Measurements from ENCODE around the gene FRS3. TPM values are rescaled to one million over a fixed set of nuclear protein-coding genes. Genes with fewer than 3 reads are reported as not detected.
A peak's percentile ranks its signal among the peaks of the same experiment; 100 is the strongest.

FRS3 gene
- total and polyA plus RNA-seq, 2 of the 13 experiments (the other 11 are each of a cell fraction or from before 2014, with no cell fraction given), result 3.0 to 7.4 TPM

GRCh38 chr6:41779788-41780550, at the start of gene FRS3 (continued):
- 0 out of 2 replicates have a peak, but pooled peaks have one; percentile 55 for TF ChIP-seq TMF1 (CRISPR knock-in tag; IDR thresholded peaks at IDR 0.05; ENCODE audit: low read depth)
- TF ChIP-seq MIER2 (CRISPR knock-in tag; IDR thresholded peaks at IDR 0.05), result no peak
- TF ChIP-seq ZNF205 (CRISPR knock-in tag; IDR thresholded peaks at IDR 0.05), result peak; percentile 92
- no peak for TF ChIP-seq ZNF710 (CRISPR knock-in tag; IDR thresholded peaks at IDR 0.05; ENCODE audit: borderline replicate concordance)
- TF ChIP-seq KLF15 (CRISPR knock-in tag; IDR thresholded peaks at IDR 0.05; ENCODE audit: borderline replicate concordance), result no peak
- no peak for TF ChIP-seq NFYB (CRISPR knock-in tag; IDR thresholded peaks at IDR 0.05)
- TF ChIP-seq ZNF547 (CRISPR knock-in tag; IDR thresholded peaks at IDR 0.05), result peak; percentile 90; the same call in 1 of the 2 replicates
- no peak for TF ChIP-seq ZNF746 (CRISPR knock-in tag; IDR thresholded peaks at IDR 0.05)
- TF ChIP-seq JUN (CRISPR knock-in tag; IDR thresholded peaks at IDR 0.05), result peak; percentile 18; the same call in 1 of the 2 replicates
- peak; percentile 90 for TF ChIP-seq ARNT2 (CRISPR knock-in tag; IDR thresholded peaks at IDR 0.05; ENCODE audit: low read depth)
- peak; percentile 63 for TF ChIP-seq THRA (CRISPR knock-in tag; IDR thresholded peaks at IDR 0.05; ENCODE audit: borderline replicate concordance)
- peak; percentile 83 for TF ChIP-seq RBFOX2 (IDR thresholded peaks at IDR 0.05; ENCODE audit: low read depth, low read length)
- TF ChIP-seq ZNF747 (CRISPR knock-in tag; IDR thresholded peaks at IDR 0.05; ENCODE audit: borderline replicate concordance), result peak; percentile 79; the same call in 1 of the 2 replicates
- TF ChIP-seq ZNF451 (CRISPR knock-in tag; IDR thresholded peaks at IDR 0.05), result peak; percentile 96
- no peak for TF ChIP-seq MLXIP (CRISPR knock-in tag; IDR thresholded peaks at IDR 0.05; ENCODE audit: borderline replicate concordance)
- peak; percentile 91; the same call in 1 of the 2 replicates for TF ChIP-seq MTA1 (CRISPR knock-in tag; IDR thresholded peaks at IDR 0.05; ENCODE audit: borderline replicate concordance)
- TF ChIP-seq ARID2 (CRISPR knock-in tag; IDR thresholded peaks at IDR 0.05; ENCODE audit: borderline replicate concordance), result no peak
- TF ChIP-seq SMC3 (IDR thresholded peaks at IDR 0.05; ENCODE audit: low read length), result peak; percentile 78; the same call in 1 of the 2 replicates
- TF ChIP-seq RNF219 (CRISPR knock-in tag; IDR thresholded peaks at IDR 0.05), result no peak
- peak; percentile 88 for TF ChIP-seq ZFX (CRISPR knock-in tag; IDR thresholded peaks at IDR 0.05; ENCODE audit: low read depth)
- no peak for TF ChIP-seq MATR3 (CRISPR knock-in tag; IDR thresholded peaks at IDR 0.05)
